ENCODE data around the gene USP44. TPM values are rescaled to one million over a fixed set of nuclear protein-coding genes. Genes with fewer than 3 reads are reported as not detected.

Gene USP44
- total and polyA plus RNA-seq, 9 donors: 0.75 to 4.7 (median 3.3) TPM

DNA sequence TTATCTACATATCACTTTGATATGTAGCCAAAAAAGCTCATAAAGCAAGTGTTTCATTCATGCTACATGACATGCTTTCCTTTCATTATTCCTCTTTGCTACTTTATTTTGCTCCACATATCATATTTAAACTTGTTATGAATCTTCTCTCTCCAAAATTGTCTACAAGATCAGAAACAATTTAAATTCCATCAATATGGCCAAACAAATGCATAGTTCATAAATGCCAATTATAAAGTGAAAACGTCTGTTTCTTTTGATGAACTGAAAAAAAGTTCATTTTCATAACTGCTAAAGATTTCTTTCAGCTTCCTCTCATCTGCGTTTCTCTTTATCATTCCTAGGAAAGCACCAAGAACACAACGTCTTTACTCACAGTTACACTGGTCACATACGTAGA is 22.8 kb downstream of the USP44 start:
- TF ChIP-seq EP300 (IDR thresholded peaks at IDR 0.05) (no peak), POLR2A (IDR thresholded peaks at IDR 0.05) (no peak)
- Histone ChIP-seq H3K4me1 (ENCODE audit: insufficient read depth) (no peaks in the 10 kb centered on the region), H3K36me3 (no peaks in the 10 kb centered on the region), H3K4me3 (no peak overlapping the region), H3K27me3 (no peaks in the 10 kb centered on the region), H3K9me3 (no peaks in the 10 kb centered on the region), H3K27ac (no peak overlapping the region)
- no peak for DNase-seq
- intact Hi-C loops (cut with DNase I): no loop called here
- WGBS, 3 donors: 32 to 41% (median 34%) methylated on average over 4 of the region's 4 CpGs

DNA sequence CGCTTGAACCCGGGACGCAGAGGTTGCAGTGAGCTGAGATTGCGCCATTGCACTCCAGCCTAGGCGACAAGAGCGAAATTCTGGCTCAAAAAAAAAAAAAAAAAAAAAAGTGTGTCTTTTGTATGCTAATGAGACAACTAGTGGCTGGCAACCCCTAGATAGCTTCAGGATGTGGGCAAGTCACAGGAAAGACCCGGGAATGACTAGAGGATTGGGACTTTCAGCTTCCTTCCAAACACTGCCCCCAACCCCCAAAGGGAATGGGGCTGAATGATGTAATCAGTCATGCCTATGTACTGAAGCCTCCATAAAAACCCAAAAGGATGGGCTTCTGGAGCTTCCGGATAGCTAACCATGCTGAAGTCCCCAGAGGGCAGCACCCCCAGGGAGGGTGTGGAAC is 28.6 kb downstream of the USP44 start:
- Histone ChIP-seq H3K36me3 (no peaks in the 10 kb centered on the region), H3K4me3 (no peak overlapping the region), H3K9me3 (no peaks in the 10 kb centered on the region), H3K27ac (no peak overlapping the region), H3K4me1 (ENCODE audit: insufficient read depth) (no peaks in the 10 kb centered on the region), H3K27me3 (no peaks in the 10 kb centered on the region)
- intact Hi-C loops (cut with DNase I): no loop called here
- TF ChIP-seq, protein P1, sequence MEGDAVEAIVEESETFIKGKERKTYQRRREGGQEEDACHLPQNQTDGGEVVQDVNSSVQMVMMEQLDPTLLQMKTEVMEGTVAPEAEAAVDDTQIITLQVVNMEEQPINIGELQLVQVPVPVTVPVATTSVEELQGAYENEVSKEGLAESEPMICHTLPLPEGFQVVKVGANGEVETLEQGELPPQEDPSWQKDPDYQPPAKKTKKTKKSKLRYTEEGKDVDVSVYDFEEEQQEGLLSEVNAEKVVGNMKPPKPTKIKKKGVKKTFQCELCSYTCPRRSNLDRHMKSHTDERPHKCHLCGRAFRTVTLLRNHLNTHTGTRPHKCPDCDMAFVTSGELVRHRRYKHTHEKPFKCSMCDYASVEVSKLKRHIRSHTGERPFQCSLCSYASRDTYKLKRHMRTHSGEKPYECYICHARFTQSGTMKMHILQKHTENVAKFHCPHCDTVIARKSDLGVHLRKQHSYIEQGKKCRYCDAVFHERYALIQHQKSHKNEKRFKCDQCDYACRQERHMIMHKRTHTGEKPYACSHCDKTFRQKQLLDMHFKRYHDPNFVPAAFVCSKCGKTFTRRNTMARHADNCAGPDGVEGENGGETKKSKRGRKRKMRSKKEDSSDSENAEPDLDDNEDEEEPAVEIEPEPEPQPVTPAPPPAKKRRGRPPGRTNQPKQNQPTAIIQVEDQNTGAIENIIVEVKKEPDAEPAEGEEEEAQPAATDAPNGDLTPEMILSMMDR (IDR thresholded peaks at IDR 0.05): no peak
- TF ChIP-seq EP300 (IDR thresholded peaks at IDR 0.05) (no peak), POLR2A (IDR thresholded peaks at IDR 0.05) (no peak)
- WGBS, 3 donors: 95% methylated on average over 8 of the region's 8 CpGs
- DNase-seq: no peak

DNA sequence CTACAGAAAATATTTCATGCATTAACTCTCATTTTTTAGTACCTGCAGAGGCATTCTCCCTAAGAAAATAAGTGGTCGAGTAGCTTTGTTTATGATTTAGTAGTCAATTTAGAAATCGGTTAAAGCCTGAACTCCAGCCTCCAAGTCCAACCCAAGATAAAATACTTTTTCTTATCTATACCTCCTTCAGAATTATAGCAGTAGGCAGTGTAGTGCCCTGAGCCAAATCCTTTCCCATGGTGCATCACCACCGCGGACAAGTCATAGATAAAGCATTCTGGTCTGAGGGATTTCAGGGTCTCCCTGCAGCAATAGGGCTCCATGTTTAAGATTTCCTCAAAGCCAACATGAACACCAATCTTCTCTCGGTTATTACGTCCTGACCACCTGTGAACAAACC is 30.5 kb downstream of the USP44 start:
- Histone ChIP-seq H3K36me3 (no peaks in the 10 kb centered on the region), H3K4me1 (ENCODE audit: insufficient read depth) (no peaks in the 10 kb centered on the region), H3K4me3 (no peak overlapping the region), H3K27me3 (no peaks in the 10 kb centered on the region), H3K9me3 (no peaks in the 10 kb centered on the region), H3K27ac (no peak overlapping the region)
- no peak for DNase-seq
- WGBS, 3 donors: 82 to 91% (median 86%) methylated on average over 6 of the region's 6 CpGs
- TF ChIP-seq EP300 (IDR thresholded peaks at IDR 0.05) (no peak), POLR2A (IDR thresholded peaks at IDR 0.05) (no peak)
- TF ChIP-seq, protein P1 (IDR thresholded peaks at IDR 0.05): no peak
- intact Hi-C loops (cut with DNase I): no loop called here

DNA sequence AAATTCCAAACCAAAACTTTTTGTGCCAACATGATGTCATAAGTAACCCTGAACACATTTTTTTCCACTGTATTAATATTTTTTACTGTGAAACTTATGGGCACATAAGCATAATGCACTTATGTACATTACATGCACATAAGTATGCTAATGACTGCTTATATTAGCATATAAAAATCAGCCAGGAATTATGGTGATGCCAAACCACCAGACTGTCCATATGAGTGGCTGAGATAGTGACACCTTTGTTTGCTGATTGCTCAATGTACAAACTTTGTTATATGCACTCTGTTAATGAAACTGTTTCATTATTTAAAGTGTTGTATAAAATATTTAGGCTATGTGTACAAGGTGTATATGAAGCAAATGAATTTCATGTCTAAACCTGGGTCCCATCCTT is 32.3 kb downstream of the USP44 start:
- TF ChIP-seq, protein P1 (IDR thresholded peaks at IDR 0.05): no peak
- TF ChIP-seq POLR2A (IDR thresholded peaks at IDR 0.05): no peak
- no peak for TF ChIP-seq EP300 (IDR thresholded peaks at IDR 0.05)
- H3K4me1 ChIP-seq (ENCODE audit: insufficient read depth): no peaks in the 10 kb centered on the region
- no peaks in the 10 kb centered on the region for H3K36me3 ChIP-seq
- H3K9me3 ChIP-seq: no peaks in the 10 kb centered on the region
- no peak for DNase-seq
- no peaks in the 10 kb centered on the region for H3K27me3 ChIP-seq
- intact Hi-C loops (cut with DNase I): no loop called here
- no peak overlapping the region for H3K27ac ChIP-seq
- H3K4me3 ChIP-seq: no peak overlapping the region

DNA sequence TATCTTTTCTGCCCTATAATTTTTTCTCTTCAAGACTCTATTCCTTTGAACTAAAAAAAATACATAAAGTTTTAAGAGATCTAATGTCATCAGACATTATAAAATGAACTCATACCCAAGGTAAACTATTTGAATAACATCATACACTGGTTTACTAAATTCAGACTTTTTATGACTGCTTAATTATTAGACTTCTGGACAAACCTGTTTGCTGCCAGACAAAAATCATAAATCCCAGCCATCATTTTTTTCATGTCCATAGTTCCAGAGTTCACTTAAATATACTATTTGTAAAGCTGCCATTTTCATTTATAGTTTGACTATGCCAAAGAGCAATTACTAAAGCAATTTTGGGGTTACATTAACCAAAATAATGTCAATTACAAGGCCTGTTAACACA is 34.0 kb downstream of the USP44 start:
- DNase-seq: no peak
- no peaks in the 10 kb centered on the region for H3K36me3 ChIP-seq
- no peak overlapping the region for H3K27ac ChIP-seq
- TF ChIP-seq EP300 (IDR thresholded peaks at IDR 0.05) (no peak), POLR2A (IDR thresholded peaks at IDR 0.05) (no peak)
- TF ChIP-seq, protein P1 (IDR thresholded peaks at IDR 0.05): no peak
- no peaks in the 10 kb centered on the region for H3K27me3 ChIP-seq
- no peaks in the 10 kb centered on the region for H3K4me1 ChIP-seq (ENCODE audit: insufficient read depth)
- H3K9me3 ChIP-seq: no peaks in the 10 kb centered on the region
- intact Hi-C loops (cut with DNase I): no loop called here
- H3K4me3 ChIP-seq: no peak overlapping the region
